Activated naive CD4-positive, alpha-beta T cell treated with anti-CD3 and anti-CD28 coated beads, Interleukin-2, amount 50 U/mL, for 24 hours (primary cell): ENCODE measurements around the gene SMIM29.
A peak's percentile ranks its signal among the peaks of the same experiment; 100 is the strongest.

Experiments
- H3K27ac Mint-ChIP-seq: one replicate; pipeline ENCODE4 v1.8.0; 2021; ENCODE audit warnings: mild to moderate bottlenecking, mixed read lengths
- H3K27me3 Mint-ChIP-seq: one replicate; pipeline ENCODE4 v1.8.0; 2021; ENCODE audit warnings: mixed read lengths
- H3K36me3 Mint-ChIP-seq: one replicate; pipeline ENCODE4 v1.8.0; 2021; ENCODE audit warnings: mixed read lengths
- H3K4me1 Mint-ChIP-seq: one replicate; pipeline ENCODE4 v1.8.0; 2021; ENCODE audit warnings: mixed read lengths
- H3K4me3 Mint-ChIP-seq: one replicate; pipeline ENCODE4 v1.8.0; 2021; ENCODE audit warnings: mild to moderate bottlenecking, mixed read lengths
- H3K9me3 Mint-ChIP-seq: one replicate; pipeline ENCODE4 v1.8.0; 2021; ENCODE audit warnings: mixed read lengths

The SMIM29 gene

GRCh38 chr6:34196833-34197195, 52.0 kb downstream of the SMIM29 start:
- Mint-ChIP-seq H3K27me3 (no peaks in the 10 kb centered on the region), H3K36me3 (no peaks in the 10 kb centered on the region), H3K4me1 (peaks cover 11% of the 10 kb centered on the region), H3K27ac (no peak overlapping the region), H3K9me3 (no peaks in the 10 kb centered on the region), H3K4me3 (peak overlapping the region; percentile 87)
